Effector CD8-positive, alpha-beta T cell (primary cell): ENCODE results near the gene TMEM44.
"Not testable (repeated sequence)": the region's sequence is repeated elsewhere in the genome, so short reads cannot be mapped to it uniquely, and the experiment has no call there.

Experiments used
- DNase-seq: peaks from one replicate; lab custom pipeline; 2025; lab: John Stamatoyannopoulos, UW

TMEM44 gene

GRCh38 chr3:194640829-194641228 is 7.6 kb upstream of the TMEM44 start:
- peak; percentile 24 for DNase-seq

DNA sequence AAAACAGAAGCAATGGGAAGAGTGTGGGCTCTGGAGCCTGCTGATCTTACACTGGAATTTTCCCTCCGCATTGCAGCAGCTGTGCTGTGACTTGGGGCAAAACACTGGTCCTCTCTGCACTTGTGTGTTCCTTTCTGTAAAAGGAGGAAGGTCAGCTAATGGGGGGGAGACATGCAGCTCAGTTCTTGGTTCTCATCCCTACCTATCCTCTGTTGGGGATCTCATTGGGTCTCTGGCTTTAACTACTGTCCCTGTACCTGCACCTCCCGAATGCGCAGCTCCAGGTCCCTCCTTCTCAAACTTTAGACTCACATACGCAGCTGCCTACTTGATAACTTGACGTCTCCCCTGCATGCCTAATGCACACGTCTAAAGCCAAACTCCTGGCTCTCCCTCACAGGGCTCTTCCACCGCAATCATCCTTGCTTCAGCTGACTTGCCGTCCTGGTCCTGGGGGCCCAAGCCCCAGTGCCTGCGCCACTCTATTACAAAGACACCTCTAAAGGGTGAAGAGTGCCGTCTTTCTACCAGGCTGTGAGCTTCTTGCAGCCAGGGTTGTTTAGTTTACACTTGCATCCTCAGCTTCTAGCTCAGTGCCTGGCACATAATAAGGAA is 5.9 kb upstream of the TMEM44 start:
- no peak for DNase-seq

DNA sequence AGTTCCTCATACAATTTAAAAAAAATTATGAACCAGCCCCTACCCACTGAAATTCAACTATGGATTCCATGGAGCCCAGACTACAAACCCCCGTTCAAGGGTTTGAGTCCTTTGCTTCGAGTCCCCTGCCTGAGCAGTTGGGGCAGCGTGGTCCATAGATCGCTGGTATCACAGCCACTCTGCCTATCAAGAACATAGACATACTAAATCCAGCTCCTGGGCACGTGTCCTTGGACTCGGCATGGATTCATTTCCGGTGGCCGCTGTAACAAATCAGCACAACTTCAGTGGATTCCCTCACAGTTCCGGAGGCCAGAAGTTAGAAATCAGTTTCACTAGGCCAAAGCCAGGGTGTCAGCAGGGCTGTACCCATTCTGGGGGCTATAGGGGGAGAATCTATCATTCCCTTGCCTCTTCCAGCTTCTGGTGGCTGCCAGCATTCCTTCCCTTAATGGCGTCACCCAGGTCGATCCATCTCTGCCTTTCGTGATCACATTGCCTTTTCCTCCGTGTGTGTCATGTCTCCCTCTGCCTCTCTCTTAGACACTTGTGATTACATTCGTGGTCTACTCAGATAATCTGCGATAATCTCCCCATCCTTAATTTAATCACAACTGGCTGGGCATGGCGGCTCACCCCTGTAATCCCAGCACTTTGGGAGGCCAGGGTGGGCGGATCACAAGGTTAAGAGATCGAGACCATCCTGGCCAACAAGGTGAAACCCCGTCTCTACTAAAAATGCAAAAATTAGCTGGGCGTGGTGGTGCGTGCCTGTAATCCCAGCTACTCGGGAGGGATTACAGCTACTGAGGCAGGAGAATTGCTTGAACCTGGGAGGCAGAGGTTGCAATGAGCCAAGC is 4.6 kb upstream of the TMEM44 start:
- no peak for DNase-seq

DNA sequence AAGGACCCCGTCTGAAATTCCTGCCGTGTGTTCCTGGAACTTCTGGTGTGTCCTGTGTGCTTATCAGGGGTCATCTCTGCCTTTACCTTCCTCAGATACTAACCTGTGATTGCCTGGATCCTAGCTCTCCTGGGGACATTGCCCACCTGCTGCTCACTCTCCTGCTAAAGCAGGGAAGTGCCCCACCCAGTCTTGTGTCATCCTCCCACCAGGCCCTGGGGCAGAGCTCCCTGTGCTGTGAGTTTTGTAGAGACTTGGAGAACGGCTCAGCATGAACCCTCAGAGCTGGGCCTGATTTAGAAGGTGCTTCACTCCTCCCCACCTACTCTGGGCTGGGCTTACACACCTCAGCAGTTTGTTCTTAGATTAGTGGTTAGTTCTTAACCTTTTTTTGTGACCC is 3.8 kb upstream of the TMEM44 start:
- DNase-seq, result no peak

DNA sequence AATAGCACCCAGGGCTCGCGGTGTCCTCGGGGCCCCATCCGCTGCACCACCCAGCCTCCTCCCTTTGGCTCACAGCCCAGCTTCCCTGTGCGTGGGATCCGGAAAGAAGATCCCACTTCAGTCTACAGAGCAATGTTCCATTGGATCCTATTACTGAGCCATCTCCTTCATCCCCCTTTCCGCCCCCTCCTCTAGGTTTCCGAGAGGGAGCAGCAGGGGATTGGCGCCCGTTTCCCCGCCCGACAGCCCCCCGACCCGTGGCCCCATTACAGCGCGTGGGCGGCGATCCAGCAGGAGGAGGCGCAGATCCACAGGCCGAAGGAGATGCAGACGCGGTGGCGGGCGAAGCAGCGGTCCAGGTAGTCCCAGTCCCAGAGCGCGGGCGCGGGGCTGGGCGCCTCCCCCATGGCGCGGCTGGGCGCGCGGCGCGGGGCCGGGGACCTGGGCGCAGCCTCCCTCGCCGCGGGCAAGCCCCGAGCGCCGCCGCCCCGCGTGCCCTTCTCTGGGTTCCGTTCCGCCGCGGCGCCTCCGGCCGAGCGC is 340 bp downstream of the TMEM44 start:
- no peak for DNase-seq

- no peak for DNase-seq
Measured at GRCh38 chr3:194632226-194632808, 902 bp downstream of the TMEM44 start.

DNA sequence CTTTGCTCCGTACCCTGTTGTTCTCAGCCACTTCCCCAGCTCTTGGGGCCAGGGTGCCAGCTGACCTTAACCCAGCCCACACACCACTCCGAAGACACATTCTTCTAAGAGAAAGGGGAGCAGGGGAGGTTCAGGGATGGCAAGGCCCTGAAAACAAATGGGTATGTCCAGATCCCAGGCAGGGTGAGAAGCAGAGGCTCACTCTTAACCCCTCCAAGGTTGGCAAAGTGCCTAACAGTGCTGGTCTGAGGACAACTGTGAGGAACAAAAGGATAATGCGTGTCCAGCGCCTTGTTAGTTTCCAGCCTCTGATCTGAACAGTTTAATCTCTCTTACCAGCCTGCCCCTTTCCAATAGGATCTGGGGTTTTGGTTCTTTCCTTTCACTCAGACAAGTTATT is 1.5 kb downstream of the TMEM44 start:
- no peak for DNase-seq

- not testable (repeated sequence) for DNase-seq
Measured at GRCh38 chr3:194630681-194631080, 2.5 kb downstream of the TMEM44 start.

DNA sequence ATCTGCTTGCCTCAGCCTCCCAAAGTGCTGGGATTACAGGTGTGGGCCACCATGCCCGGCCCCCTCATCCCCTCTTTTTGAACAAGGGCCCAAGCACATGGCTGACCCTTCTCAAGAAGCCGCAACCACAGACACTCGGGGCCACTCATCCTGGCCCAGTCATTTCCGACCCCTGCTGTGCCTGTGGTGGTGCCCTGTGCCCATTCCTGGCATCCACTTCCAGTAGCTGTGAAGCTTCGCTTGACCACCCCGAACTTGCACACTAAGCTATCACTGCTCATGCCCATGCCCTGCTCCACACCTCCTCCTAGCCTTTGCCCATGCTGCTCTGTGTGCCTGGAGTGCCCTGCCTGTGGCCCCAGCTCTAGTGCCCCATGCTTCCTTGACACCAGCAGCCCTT is 8.3 kb downstream of the TMEM44 start:
- no peak for DNase-seq

DNA sequence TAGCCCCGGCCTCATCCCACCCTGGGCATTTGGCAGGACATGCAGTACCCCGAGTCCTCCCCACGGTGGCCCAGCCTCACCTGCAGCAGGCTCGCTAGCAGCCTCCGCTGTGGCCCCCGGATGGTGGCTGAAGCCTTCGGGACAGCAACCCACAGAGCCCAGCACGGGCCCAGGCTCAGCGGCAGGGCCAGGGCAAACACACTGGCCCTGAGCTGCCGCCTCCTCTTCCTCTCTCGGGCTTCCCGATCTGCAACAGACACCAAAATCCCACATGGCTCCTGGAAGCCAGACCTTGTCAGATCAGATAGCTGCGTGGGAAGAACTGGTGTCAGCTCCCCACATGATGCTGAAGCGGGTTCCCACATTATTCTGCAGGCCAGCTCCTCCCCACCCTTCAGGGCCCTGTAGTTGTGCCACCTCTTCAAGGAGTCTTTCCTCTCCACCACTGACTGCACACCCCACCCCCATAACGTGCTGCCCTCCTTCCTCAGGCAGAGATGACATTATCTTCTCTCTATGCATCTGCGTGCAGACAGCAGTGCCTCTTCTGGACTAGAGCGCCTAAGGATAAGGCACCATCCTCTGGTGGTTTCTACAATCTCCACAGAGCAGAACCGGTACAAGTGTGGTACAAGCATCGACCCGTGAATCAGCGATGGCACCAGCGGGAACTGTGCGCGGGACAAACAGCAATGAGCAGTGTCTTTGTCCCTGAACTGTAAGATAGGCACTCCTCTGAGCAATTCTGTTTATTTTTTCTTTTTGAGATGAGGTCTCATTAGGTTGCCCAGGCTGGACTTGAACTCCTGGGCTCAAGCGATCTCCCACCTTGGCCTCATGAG is 9.5 kb downstream of the TMEM44 start:
- no peak for DNase-seq

GRCh38 chr3:194622621-194623340 is 10.4 kb downstream of the TMEM44 start:
- DNase-seq, result no peak

DNA sequence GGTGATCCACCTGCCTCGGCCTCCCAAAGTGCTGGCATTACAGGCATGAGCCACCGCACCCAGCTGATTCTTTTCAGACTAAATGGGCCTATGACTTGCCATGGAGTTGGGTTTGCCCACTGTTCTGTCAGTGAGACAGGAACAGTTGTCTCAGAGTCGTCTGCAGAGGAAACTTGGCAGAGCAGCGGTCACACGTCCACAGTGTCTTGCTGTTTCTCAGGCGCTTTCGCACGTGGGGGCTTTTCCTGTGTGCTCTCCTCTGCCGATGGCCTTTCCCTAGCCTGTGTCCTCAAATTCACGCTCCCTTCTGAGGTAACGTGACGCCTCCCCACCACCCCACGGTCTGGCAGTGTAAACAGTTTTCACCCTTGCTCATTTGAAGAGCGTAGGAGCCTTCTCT is 11.3 kb downstream of the TMEM44 start:
- DNase-seq, result no peak

DNA sequence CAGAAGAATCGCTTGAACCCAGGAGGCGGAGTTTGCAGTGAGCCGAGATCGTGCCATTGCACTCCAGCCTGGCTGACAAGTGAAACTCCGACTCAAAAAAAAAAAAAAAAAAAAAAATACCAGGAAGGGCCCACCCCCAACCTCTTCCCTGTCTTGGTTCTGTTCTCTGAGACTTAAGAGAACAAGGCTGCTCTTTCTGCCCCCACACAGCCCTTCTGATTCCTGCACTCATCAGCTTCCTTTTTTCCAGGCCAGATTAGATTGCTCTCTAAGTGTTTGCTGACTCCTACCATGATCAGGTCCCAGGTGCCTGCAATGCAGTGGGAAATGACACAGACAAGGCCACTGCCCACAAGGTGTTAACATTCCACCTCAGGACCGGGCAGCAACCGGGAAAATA is 13.0 kb downstream of the TMEM44 start:
- no peak for DNase-seq

DNA sequence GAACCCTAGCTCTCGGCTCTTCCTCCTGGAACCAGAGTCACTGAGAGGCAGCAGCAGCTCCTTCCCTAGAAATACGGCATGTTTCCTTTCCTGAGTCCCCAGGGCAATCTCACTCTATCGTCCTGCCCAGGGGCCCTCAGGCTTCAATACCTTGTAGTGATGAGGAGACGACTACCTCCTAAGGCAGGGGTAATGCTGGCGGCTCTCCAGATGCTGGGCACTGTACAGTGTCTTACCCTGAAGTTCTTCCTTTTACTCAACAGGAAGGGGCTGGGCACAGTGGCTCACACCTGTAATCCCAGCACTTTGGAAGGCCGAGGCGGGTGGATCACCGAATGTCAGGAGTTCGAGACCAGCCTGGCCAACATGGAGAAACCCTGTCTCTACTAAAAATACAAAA is 13.5 kb downstream of the TMEM44 start:
- no peak for DNase-seq

DNA sequence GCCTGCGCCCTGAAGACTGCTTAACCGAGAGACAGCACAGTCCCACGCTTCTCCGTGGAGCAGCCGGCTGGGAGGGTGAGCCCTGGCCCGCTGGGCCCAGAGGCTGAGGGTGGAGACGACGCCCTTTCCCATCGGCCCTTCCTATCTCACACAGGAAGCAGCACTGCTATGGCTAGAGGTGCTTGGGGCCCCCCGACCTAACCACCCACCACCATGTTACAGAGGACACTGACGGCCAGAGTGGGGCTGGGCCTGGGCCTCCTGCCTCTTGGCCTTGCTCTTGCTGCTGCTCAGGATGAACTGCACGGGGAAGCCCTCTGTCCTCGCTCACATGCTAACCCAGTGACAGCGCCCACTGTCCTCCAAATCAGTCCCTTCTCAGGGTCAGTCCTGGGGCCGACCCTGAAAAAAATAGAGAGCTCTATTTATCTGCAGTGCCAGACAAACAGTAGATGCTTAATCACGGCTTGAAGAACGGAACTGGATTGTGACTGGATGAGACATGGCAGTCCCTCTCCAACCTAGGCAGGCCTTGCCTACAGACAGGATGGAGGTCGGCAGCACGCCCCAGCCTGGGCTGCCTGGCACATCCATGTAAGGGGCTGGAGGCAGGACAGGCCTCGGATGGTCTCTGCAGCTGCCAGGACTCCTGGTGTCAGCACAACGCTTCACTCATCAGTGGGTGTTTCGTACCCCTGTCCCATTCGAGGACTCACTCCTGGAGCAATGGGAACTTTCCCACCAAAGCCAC is 14.2 kb downstream of the TMEM44 start:
- no peak for DNase-seq

DNA sequence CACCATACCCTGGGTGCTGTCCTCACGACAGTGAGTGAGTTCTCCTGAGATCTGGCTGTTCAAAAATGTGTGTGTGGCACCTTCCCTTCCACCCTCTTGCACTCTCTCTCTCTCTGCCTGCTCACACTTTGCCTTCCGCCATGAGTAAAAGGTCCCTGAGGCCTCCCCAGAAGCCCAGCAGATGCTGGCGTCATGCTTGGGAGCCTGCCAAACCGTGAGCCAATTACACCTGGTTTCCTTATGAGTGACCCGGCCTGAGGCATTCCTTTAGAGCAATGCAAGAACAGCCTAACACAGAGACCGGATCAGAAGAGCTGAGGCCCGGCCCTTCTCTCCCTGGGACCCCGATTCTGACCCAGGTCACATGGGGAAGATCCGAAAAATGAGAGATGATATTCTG is 15.4 kb downstream of the TMEM44 start:
- no peak for DNase-seq

DNA sequence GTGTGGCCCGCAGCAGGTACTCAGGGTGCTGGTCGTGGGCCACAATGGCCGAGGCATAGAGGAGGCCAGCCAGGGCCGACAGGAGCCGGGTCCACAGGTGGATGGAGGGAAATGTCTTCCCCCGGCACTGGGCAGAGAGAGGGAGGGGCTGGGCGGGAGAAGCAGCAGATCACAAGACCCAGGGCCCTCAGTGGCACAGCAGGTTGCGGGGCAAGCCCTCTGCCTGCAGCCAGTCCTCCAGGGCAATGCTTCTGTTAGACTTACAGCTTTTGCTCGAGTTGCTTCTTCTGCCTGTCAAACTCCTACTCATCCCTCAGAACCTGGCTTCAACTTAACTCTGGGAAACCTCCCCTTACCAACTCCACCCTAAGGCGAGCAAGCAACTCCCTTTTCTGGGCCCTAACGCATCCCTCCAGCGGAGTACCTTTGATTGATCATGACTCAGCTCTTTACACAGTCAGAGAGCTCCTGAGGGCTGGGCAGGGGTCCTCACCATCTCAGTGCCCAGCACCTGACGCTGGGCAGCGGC is 16.0 kb downstream of the TMEM44 start:
- no peak for DNase-seq

- DNase-seq, result no peak
Measured at GRCh38 chr3:194615226-194615625, 18.0 kb downstream of the TMEM44 start.

- no peak for DNase-seq
Measured at GRCh38 chr3:194612221-194612620, 21.0 kb downstream of the TMEM44 start.

- no peak for DNase-seq
Measured at GRCh38 chr3:194610689-194611088, 22.5 kb downstream of the TMEM44 start.
